Astrocyte of the spinal cord (primary cell): ENCODE measurements around the gene MAGEE1.
A peak's percentile ranks its signal among the peaks of the same experiment; 100 is the strongest.

Experiments
- DNase-seq: peaks from one replicate; pipeline ENCODE4 v3.0.0; 2011; ENCODE audit warnings: low read depth, low spot score
- H3K4me3 ChIP-seq: 2 replicates; pipeline ENCODE4 v1.5.1; 2011; ENCODE audit warnings: low read depth, mild to moderate bottlenecking, low read length, moderate library complexity
- in situ Hi-C: cut with HindIII; loops from 2 replicates; pipeline ENCODE4 v1.10.0; 2017; ENCODE audit warnings: low sequenced_read_pairs
- TF ChIP-seq, protein P1 (sequence below): IDR thresholded peaks from 2 replicates; pipeline ENCODE4 v1.5.1; 2012; ENCODE audit warnings: low read depth, mild to moderate bottlenecking, low read length, inconsistent platforms

Gene MAGEE1

DNA sequence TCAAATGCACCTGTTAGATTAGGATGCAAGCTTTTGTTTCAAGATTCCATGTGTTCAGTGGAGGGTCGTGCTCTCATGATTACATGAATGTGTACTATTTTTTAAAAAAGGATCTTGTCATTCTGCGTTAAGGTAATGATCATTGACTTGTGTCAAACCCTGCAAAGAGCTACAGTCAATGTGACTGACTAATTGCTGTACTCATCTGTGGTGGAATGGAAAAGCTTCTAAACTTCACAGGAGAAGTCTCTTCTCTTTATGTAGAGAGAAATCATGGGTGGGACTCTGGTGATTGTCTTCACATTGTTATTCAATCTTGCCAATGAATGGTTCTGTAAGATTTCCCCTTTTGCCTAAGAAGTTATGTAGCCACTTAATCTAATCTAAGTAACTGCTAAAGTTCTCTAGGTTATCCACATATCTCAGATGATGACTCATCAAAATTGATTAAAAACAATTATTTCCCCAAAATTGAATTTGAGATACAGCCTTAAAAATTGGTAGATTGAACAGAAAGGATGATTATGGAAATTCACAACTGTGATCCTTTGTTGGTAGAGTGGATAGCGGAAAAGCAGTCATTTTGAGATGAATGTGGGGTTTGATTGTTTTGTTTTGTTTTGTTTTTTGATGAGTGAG, 6.7 kb downstream of the MAGEE1 start:
- in situ Hi-C loops, result no loop called here
- TF ChIP-seq, protein P1, sequence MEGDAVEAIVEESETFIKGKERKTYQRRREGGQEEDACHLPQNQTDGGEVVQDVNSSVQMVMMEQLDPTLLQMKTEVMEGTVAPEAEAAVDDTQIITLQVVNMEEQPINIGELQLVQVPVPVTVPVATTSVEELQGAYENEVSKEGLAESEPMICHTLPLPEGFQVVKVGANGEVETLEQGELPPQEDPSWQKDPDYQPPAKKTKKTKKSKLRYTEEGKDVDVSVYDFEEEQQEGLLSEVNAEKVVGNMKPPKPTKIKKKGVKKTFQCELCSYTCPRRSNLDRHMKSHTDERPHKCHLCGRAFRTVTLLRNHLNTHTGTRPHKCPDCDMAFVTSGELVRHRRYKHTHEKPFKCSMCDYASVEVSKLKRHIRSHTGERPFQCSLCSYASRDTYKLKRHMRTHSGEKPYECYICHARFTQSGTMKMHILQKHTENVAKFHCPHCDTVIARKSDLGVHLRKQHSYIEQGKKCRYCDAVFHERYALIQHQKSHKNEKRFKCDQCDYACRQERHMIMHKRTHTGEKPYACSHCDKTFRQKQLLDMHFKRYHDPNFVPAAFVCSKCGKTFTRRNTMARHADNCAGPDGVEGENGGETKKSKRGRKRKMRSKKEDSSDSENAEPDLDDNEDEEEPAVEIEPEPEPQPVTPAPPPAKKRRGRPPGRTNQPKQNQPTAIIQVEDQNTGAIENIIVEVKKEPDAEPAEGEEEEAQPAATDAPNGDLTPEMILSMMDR, result no peak
- no peak overlapping the region for H3K4me3 ChIP-seq
- DNase-seq, result no peak

DNA sequence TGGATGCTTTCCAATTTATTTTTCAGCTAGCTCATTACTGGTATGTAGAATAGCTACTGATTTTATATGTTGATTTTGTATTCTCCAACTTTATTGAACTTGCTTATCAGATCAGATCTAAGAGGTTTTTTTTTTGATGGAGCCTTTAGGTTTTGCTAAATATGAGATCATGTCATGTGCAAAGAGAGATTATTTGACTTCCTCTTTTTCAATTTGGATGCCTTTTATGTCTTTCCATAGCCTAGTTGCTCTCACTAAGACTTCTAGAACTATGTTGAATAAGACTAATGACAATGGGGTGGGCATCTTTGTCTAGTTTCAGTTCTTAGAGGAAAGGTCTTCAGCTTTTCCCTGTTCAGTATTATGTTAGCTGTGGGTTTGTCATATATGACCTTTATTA, 11.7 kb downstream of the MAGEE1 start:
- in situ Hi-C loops, result no loop called here
- H3K4me3 ChIP-seq, result no peak overlapping the region
- TF ChIP-seq, protein P1, result no peak
- DNase-seq, result no peak

DNA sequence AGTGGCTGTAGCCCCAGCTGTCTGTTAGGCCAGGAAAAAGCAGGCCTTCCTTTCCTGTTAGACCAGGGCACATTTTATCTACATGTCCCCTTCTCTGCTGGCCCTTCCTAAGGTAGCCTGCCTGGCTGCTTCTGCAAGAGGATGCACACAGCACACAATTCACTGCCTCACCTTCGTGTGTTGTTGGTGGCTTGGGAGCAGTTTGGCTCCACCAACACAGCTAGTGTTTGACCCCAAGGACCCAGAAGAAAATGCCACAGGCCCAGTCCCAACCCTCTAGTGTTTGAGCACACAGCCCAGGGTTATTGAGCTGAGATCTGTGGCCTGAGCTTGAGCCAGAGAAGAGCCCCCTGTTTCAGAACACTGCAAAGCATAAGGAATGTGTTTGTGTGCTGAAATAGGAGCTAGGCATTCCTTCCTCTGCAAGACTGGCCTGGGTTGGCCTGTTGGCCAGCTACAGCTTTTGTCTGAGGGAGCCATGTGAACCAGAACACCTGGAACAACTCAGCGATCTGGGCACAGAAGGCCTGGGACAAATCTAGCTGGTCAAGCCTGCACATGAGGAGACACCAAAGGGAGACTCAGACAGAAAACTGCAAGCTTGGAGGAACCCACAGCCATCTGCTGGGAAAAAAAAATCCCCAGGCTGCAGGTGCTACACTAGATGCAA, 26.4 kb downstream of the MAGEE1 start:
- in situ Hi-C loops, result no loop called here
- H3K4me3 ChIP-seq, result no peak overlapping the region
- DNase-seq, result no peak
- TF ChIP-seq, protein P1, result no peak

DNA sequence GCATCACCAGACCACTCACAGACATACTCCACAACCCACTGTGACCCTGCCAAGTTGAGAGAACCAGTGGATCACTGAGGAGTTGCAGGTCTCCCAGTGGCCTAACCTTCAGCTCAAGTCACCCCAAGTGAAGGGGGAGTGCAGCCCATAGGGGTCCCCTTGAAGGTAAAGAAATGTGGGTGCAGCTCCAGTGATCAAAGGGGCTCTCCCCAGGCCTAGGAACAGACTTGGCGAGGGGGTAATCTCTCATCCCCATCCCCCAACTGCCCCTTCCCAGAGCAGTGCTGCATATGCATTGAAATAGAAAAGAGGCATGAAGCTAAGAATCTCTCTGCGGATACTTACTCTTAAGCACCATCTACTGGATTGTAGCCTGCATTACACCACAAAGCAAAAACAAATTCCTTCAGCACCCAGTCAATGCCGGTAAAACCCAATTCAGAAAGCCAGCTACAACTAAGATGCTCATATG, 27.0 kb downstream of the MAGEE1 start:
- H3K4me3 ChIP-seq, result no peak overlapping the region
- TF ChIP-seq, protein P1, result peak; percentile 61
- in situ Hi-C loops, result no loop called here
- peak; percentile 3 for DNase-seq

DNA sequence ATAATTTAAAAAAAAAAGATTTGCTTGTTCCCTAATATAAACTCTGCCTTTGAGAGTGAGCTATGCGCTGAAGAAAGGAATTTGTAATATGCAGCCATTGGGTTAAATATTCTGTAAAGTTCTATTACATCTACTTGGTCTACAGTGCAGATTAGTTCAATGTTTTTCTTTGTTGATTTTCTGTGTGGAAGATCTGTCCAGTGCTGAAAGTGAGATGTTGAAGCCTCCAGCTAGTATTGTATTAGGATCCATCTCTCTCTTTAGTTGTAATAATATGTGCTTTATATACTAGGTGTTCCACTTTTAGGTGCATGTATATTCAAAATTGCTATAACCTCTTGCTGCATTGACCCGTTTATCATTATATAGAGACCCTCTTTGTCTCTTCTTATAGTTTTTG, 49.8 kb downstream of the MAGEE1 start:
- in situ Hi-C loops, result no loop called here
- no peak for DNase-seq
- TF ChIP-seq, protein P1, result no peak
- H3K4me3 ChIP-seq, result no peak overlapping the region
